GM11168 (cell line): ENCODE results near the gene SRGAP3.

ENCODE experiments used
- in situ Hi-C: fragments of 300-500 bp; cut with MboI; formaldehyde crosslinking; loops from one replicate; pipeline ENCODE4 v1.12.0; 2022; ENCODE audit warnings: low sequenced_read_pairs; ENCODE audit not compliant: unreplicated experiment

SRGAP3 gene

GRCh38 chr3:9007928-9008327, 241.5 kb downstream of the SRGAP3 start:
- in situ Hi-C loops: no loop called here

GRCh38 chr3:9007213-9007612, 242.2 kb downstream of the SRGAP3 start:
- in situ Hi-C loops: no loop called here

- in situ Hi-C loops: no loop called here
These were observed 249.4 kb downstream of the SRGAP3 start for GRCh38 chr3:9000041-9000440.

GRCh38 chr3:8997151-8997550, 252.3 kb downstream of the SRGAP3 start:
- in situ Hi-C loops: loop anchor here (5.0 kb wide), 1 partner anchor 70 kb away; no protein-coding TSS in a partner anchor

GRCh38 chr3:8996681-8997121, 252.7 kb downstream of the SRGAP3 start:
- in situ Hi-C loops: loop anchor here (5.0 kb wide), 1 partner anchor 71 kb away; no protein-coding TSS in a partner anchor

GRCh38 chr3:8996216-8996615, 253.2 kb downstream of the SRGAP3 start:
- in situ Hi-C loops: loop anchor here (5.0 kb wide), 1 partner anchor 71 kb away; no protein-coding TSS in a partner anchor

- in situ Hi-C loops: no loop called here
These were observed 255.2 kb downstream of the SRGAP3 start for GRCh38 chr3:8994226-8994625.

- in situ Hi-C loops: no loop called here
These were observed 256.1 kb downstream of the SRGAP3 start for GRCh38 chr3:8993331-8993730.

- in situ Hi-C loops: no loop called here
These were observed 256.6 kb downstream of the SRGAP3 start for GRCh38 chr3:8992854-8993253.

GRCh38 chr3:8992199-8992598, 257.2 kb downstream of the SRGAP3 start:
- in situ Hi-C loops: no loop called here

- in situ Hi-C loops: no loop called here
These were observed 258.9 kb downstream of the SRGAP3 start for GRCh38 chr3:8990266-8991215.

- in situ Hi-C loops: no loop called here
These were observed 260.5 kb downstream of the SRGAP3 start for GRCh38 chr3:8988791-8989558.

- in situ Hi-C loops: no loop called here
These were observed 261.1 kb downstream of the SRGAP3 start for GRCh38 chr3:8988384-8988655.

- in situ Hi-C loops: no loop called here
These were observed 261.6 kb downstream of the SRGAP3 start for GRCh38 chr3:8987645-8988383.

GRCh38 chr3:8987226-8987625, 262.2 kb downstream of the SRGAP3 start:
- in situ Hi-C loops: no loop called here

GRCh38 chr3:8986741-8987140, 262.7 kb downstream of the SRGAP3 start:
- in situ Hi-C loops: no loop called here

GRCh38 chr3:8985876-8986275, 263.6 kb downstream of the SRGAP3 start:
- in situ Hi-C loops: no loop called here

- in situ Hi-C loops: no loop called here
These were observed 264.0 kb downstream of the SRGAP3 start for GRCh38 chr3:8985411-8985831.

- in situ Hi-C loops: no loop called here
These were observed 264.9 kb downstream of the SRGAP3 start for GRCh38 chr3:8984526-8984925.

- in situ Hi-C loops: no loop called here
These were observed 265.4 kb downstream of the SRGAP3 start for GRCh38 chr3:8984081-8984480.
